Suprapubic skin (tissue), 4 donors: ENCODE measurements around the gene HSPA1B. TPM values are rescaled to one million over a fixed set of nuclear protein-coding genes. Genes with fewer than 3 reads are reported as not detected.

Experiments used
- DNase-seq, 2 donors: peaks; one replicate each; pipeline ENCODE4 v3.0.0-alpha.2; 2019; ENCODE audit warnings: low spot score in 2 of 2
- H3K27ac ChIP-seq: fragments of 200-600 bp; sonication (generic); one replicate; pipeline ENCODE4 v1.5.1; 2019
- H3K27me3 ChIP-seq: fragments of 200-600 bp; sonication (generic); one replicate; pipeline ENCODE4 v1.5.1; 2019
- H3K36me3 ChIP-seq: fragments of 200-600 bp; sonication (generic); one replicate; pipeline ENCODE4 v1.5.1; 2019
- H3K4me1 ChIP-seq: fragments of 200-600 bp; sonication (generic); one replicate; pipeline ENCODE4 v1.5.1; 2019
- H3K4me3 ChIP-seq: fragments of 200-600 bp; sonication (generic); one replicate; pipeline ENCODE4 v1.5.1; 2019; ENCODE audit warnings: mild to moderate bottlenecking
- H3K9me3 ChIP-seq: fragments of 200-600 bp; sonication (generic); one replicate; pipeline ENCODE4 v1.5.1; 2019
- CTCF ChIP-seq, 2 donors: fragments of 200-600 bp in 1 of 2; fragments of 450-650 bp in 1 of 2; sonication (generic) in 1 of 2; IDR thresholded peaks; one replicate each; pipeline ENCODE4 v1.5.1; 2016 to 2019; ENCODE audit warnings: antibody characterized with exemption in 2 of 2, mild to moderate bottlenecking in 1 of 2, moderate library complexity in 1 of 2
- EP300 ChIP-seq: sonication (generic); formaldehyde crosslinking; IDR thresholded peaks from one replicate; pipeline ENCODE4 v1.6.1; 2017; ENCODE audit warnings: antibody characterized with exemption
- POLR2A ChIP-seq, 2 donors: fragments of 450-650 bp; IDR thresholded peaks; one replicate each; pipeline ENCODE4 v1.6.1; 2017; ENCODE audit warnings: antibody characterized with exemption in 2 of 2, mild to moderate bottlenecking in 2 of 2, moderate library complexity in 2 of 2
- POLR2AphosphoS5 ChIP-seq, 3 donors: sonication (generic); formaldehyde crosslinking; IDR thresholded peaks; one replicate each; pipeline ENCODE4 v1.6.1; 2017; ENCODE audit warnings: antibody characterized with exemption in 3 of 3
- WGBS: methylation state at CpG from one replicate; pipeline ENCODE4 v1.1.5; 2018; 5-methylcytosine and 5-hydroxymethylcytosine counted together
- total RNA-seq, 4 donors: library from RNA; depleted of rRNA; stranded (reverse); fragments of >200 nt; gene quantifications; one replicate each; pipeline ENCODE4 v1.1.0, GENCODE V29; 2016

Gene HSPA1B
- total RNA-seq, 4 donors from 2014 or later: 243 to 686 (median 558) TPM

- H3K27me3 ChIP-seq: no peaks in the 10 kb centered on the region
- peaks cover 51% of the 10 kb centered on the region for H3K4me1 ChIP-seq
- DNase-seq: no peak
- H3K36me3 ChIP-seq: no peaks in the 10 kb centered on the region
- H3K4me3 ChIP-seq: peak overlapping the region; percentile 57
- WGBS: under 1% methylated on average over 4 of the region's 15 CpGs
- no peaks in the 10 kb centered on the region for H3K9me3 ChIP-seq
- TF ChIP-seq CTCF (IDR thresholded peaks at IDR 0.05) (peak in 1 of 2 donors; percentile 11), POLR2AphosphoS5 (IDR thresholded peaks at IDR 0.05) (no peak), POLR2A (IDR thresholded peaks at IDR 0.05) (no peak), EP300 (no peak)
- no peak overlapping the region for H3K27ac ChIP-seq
Measured at GRCh38 chr6:31829633-31830283, 2.2 kb downstream of the HSPA1B start.

GRCh38 chr6:31830886-31831335 is 3.4 kb downstream of the HSPA1B start:
- H3K27me3 ChIP-seq: no peaks in the 10 kb centered on the region
- H3K36me3 ChIP-seq: no peaks in the 10 kb centered on the region
- 29% methylated on average over 6 of the region's 6 CpGs for WGBS
- peaks cover 48% of the 10 kb centered on the region for H3K4me1 ChIP-seq
- peak overlapping the region; percentile 68 for H3K27ac ChIP-seq
- DNase-seq: no peak
- peak overlapping the region; percentile 57 for H3K4me3 ChIP-seq
- no peak for TF ChIP-seq CTCF (IDR thresholded peaks at IDR 0.05)
- TF ChIP-seq EP300: no peak
- TF ChIP-seq POLR2AphosphoS5 (IDR thresholded peaks at IDR 0.05): no peak
- TF ChIP-seq POLR2A (IDR thresholded peaks at IDR 0.05): no peak
- H3K9me3 ChIP-seq: no peaks in the 10 kb centered on the region

DNA sequence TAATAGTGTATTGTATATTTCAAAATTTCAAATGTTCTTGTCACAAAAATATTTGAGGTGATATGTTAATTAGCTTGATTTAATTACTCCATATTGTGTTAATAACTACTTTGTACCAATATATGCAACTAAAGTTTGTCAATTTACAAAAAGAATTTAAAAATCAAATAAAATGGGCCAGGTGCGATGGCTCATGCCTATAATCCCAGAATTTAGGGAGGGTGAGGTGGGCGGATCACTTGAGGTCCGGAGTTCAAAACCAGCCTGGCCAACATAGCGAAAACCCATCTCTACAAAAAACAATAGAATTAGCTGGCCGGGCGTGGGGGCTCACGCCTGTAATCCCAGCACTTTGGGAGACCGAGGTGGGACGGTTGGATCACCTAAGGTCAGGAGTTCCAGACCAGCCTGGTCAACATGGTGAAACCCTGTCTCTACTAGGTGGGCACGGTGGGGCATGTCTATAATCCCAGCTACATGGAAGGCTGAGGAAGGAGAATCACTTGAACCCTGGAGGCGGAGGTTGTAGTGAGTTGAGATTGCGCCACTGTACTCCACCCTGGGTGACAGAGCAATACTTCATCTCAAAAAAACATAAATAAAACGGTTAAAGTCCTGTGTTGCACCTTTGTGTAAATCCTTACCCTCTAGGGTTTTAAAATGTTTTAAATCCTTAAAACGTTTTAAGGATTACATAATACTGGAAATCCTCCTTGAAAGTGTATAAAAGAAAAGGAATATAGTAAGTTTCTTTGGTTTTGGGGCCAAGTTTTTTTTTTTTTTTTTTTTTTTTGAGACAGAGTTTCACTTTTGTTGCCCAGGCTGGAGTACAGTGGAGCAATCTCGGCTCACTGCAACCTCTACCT is 4.0 kb downstream of the HSPA1B start:
- DNase-seq: no peak
- Histone ChIP-seq H3K27me3 (no peaks in the 10 kb centered on the region), H3K4me1 (peaks cover 48% of the 10 kb centered on the region), H3K9me3 (no peaks in the 10 kb centered on the region), H3K27ac (no peak overlapping the region), H3K4me3 (peak overlapping the region; percentile 57), H3K36me3 (no peaks in the 10 kb centered on the region)
- 53% methylated on average over 15 of the region's 15 CpGs for WGBS
- no peak for TF ChIP-seq POLR2A (IDR thresholded peaks at IDR 0.05)
- TF ChIP-seq POLR2AphosphoS5 (IDR thresholded peaks at IDR 0.05): no peak
- TF ChIP-seq EP300: no peak
- no peak for TF ChIP-seq CTCF (IDR thresholded peaks at IDR 0.05)

GRCh38 chr6:31834367-31835250 is 7.1 kb downstream of the HSPA1B start:
- Histone ChIP-seq H3K27me3 (no peaks in the 10 kb centered on the region), H3K27ac (peak overlapping the region; percentile 95), H3K4me3 (peak overlapping the region; percentile 81), H3K36me3 (peaks cover 26% of the 10 kb centered on the region), H3K9me3 (no peaks in the 10 kb centered on the region), H3K4me1 (peaks cover 70% of the 10 kb centered on the region)
- TF ChIP-seq CTCF (IDR thresholded peaks at IDR 0.05): no peak
- TF ChIP-seq POLR2A (IDR thresholded peaks at IDR 0.05): peak; percentile 34 to 70
- no peak for TF ChIP-seq EP300
- peak in 2 of 3 donors; percentile 65 to 77 for TF ChIP-seq POLR2AphosphoS5 (IDR thresholded peaks at IDR 0.05)
- WGBS: under 1% methylated on average over 59 of the region's 59 CpGs
- DNase-seq: peak; percentile 90 to 92
